HG03139 (cell line): ENCODE measurements around the gene TAGLN2.

Source experiments
- ATAC-seq: cut with Tn5 transposase; IDR thresholded peaks from one replicate; pipeline ENCODE4 v1.9.1; 2021; ENCODE audit not compliant: unreplicated experiment

Gene TAGLN2

GRCh38 chr1:159924791-159925718 is at the start of gene TAGLN2:
Gene TAGLN2, minus strand, starts transcription at chr1:159925507. Its CDS starts 4,998 bp downstream, at chr1:159920509.
- peak; percentile 53 for ATAC-seq

GRCh38 chr1:159974350-159974965 is 49.2 kb upstream of the TAGLN2 start:
- ATAC-seq: no peak

GRCh38 chr1:159973350-159973940 is 48.1 kb upstream of the TAGLN2 start:
- ATAC-seq: no peak

- ATAC-seq: no peak
Observed at GRCh38 chr1:159972443-159973205, 47.3 kb upstream of the TAGLN2 start.

DNA sequence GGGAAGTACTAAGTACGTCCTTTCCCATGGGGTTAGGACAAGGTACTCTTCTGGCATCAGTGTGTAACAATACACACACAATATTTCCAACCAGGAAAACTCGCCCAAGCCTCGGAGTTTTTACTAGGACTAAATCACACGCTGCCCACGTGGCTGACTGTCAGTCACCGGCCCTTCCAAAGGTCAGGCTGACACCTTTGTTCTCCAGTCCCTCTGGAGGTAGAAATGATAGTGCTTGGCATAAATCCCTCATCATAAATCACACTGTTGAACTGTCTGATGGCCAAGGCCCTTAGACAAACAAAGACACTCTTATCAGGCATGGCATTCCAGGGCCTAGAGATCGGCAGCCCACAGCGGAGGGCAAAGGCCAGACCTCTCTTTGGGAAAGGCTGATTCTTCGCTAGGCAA is 45.6 kb upstream of the TAGLN2 start:
- ATAC-seq: no peak

GRCh38 chr1:159968901-159969300 is 43.6 kb upstream of the TAGLN2 start:
- ATAC-seq: no peak

GRCh38 chr1:159965263-159965662 is 40.0 kb upstream of the TAGLN2 start:
- no peak for ATAC-seq

DNA sequence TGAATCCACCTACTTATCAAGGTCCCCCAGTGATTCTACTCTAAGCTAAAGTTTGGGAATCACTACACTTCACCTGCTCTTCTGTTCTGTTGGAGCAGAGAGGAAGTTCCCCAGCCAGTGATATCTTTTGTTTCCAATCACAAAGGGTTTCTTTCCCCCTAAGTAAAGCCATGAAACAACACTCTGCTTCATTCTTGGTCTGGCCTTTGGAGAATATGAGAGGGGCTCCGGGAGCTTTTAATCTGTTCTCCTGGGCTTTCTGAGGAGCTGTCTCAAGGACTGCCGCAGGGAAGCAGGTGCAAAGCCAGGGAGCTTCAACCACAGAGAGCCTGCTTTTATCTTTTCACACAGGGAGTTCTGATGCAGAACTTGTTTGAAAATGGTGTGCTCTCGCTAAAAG is 38.8 kb upstream of the TAGLN2 start:
- no peak for ATAC-seq

DNA sequence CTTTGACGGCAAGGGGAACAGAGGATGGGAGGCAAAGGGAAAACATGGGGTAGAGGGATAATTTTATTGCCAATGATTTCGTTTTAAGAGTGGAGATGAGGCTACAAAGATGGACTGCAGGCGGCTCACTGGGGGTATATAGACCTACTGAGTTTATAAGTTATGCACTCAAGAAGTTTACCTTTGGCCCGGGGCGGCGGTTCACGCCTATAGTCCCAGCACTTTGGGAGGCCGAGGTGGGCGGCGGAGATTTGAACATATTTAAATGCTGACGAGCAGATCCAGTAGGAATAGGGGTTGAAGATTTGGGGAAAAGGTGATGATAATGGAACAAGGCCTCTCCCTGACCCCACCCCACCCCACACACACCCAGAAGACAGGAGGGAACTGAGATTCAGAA is 36.9 kb upstream of the TAGLN2 start:
- no peak for ATAC-seq

DNA sequence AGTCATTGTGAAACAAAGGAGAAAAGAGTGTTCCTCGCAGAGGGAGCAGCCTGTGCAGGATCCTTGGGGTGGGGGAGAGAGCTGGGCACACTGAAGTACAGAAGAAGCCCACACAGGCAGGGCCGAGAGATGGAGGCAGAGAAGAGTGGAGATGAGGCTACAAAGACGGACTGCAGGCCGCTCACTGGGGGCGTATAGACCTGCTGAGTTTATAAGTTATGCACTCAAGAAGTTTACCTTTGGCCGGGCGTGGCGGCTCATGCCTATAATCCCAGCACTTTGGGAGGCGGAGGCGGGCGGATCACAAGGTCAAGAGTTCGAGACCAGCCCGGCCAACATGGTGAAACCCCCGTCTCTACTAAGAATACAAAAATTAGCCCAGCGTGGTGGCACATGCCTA is 36.3 kb upstream of the TAGLN2 start:
- no peak for ATAC-seq

- no peak for ATAC-seq
Observed at GRCh38 chr1:159960721-159961381, 35.5 kb upstream of the TAGLN2 start.

- no peak for ATAC-seq
Observed at GRCh38 chr1:159959451-159959850, 34.1 kb upstream of the TAGLN2 start.

GRCh38 chr1:159958719-159959380 is 33.5 kb upstream of the TAGLN2 start:
- ATAC-seq: no peak

GRCh38 chr1:159957824-159958268 is 32.5 kb upstream of the TAGLN2 start:
- ATAC-seq: no peak

DNA sequence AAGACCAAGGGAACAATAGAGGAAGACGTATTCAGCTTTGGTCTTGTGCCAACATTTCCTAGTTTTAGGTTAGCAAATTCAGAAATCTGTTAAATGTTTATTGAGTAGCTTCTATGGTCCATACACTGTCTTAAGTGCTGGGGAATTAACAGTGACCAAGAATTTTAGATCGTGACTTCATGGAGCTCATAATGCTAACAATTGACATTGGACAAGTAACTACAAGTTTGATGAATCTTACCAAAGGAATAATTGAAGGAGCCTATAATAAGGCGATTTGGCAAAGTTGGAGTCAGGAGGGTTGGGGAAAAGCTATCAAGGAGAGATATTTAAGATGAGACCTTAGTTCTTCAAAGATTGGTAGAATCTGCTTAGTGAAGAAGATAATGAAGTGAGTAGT is 30.1 kb upstream of the TAGLN2 start:
- ATAC-seq: no peak

DNA sequence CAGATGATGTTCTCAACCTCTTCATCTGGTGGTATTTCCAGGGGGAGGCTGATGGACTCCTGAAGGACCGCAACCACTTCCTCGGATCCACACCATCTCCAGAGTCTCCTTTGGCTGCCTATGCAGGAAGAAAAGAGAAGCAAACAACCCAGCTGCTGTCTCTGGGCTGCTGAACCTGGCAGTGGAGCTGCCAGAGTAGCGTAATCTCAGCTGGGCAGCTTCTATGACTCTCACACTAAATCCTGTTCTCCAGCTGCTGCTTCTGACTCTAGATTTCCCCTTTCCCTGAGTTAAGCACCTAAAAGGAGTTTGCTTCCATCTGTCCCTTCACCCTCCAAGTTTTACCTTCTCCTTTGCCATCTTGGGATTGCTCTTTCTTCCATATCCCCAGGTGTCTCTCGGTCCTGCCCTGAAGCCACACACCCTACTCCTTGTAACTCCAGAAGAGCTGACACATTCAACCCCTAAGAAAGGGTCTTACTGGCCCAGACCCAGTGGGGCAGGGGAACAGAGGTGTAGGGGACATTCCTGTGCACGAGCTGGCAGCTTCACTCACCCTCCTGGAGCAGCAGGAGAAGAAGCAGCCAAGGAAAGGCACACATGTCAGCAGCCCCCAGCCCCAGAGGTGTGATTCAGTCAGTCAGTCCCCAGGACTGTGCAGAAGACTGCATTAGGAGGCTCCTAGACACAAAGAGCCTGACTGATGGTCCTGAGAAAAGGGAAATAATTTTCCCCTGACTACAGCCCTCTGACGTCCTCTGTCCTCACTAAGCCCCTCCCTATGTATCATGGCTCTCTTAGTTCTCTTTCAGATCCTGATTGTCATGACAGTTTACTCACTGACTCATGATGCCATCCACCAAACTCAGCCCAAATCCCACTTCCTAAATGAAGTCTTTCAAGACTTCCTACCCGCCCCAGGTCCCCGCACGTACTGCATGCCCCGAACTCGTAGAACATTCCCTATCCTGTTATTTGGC is 28.5 kb upstream of the TAGLN2 start, which contains the start of gene SLAMF9:
Gene SLAMF9, minus strand, starts transcription at position 702 of the 980 bp plus-strand sequence. Its CDS starts 100 bp downstream, at position 602.
- ATAC-seq: no peak

- ATAC-seq: no peak
Observed at GRCh38 chr1:159952932-159953331, 27.6 kb upstream of the TAGLN2 start.

DNA sequence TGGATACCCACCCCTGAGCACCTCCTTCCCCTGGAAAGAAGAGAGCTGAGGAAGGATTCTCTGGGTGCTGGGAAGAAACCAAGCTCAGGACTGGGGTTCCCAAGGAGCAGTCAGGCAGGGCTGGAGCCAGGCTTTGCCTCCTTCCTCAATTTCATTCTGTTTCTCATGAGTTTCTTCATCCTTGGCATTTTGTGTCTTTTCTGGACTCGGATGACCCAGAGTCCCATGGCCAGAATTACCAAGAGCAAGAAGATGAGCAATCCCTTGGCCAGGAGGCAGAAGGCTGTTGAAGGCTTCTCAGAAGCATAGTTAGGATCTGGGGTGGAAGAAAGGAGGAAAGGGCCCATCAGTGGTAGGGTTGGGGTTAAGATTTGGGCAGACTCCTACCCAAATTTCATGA is 26.2 kb upstream of the TAGLN2 start:
- ATAC-seq: no peak

- no peak for ATAC-seq
Observed at GRCh38 chr1:159951016-159951415, 25.7 kb upstream of the TAGLN2 start.
